Sigmoid colon (tissue), 7 donors: ENCODE results near the gene LRFN4. TPM values are rescaled to one million over a fixed set of nuclear protein-coding genes. Genes with fewer than 3 reads are reported as not detected.

Source experiments
- DNase-seq: peaks from one replicate; pipeline ENCODE4 v3.0.0-alpha.2; 2019
- H3K27ac ChIP-seq, 4 donors: fragments of 200-600 bp; sonication (generic); one replicate each; pipeline ENCODE4 v1.5.1; 2016 to 2019; ENCODE audit warnings: mild to moderate bottlenecking in 1 of 4
- H3K27me3 ChIP-seq, 3 donors: fragments of 200-600 bp; sonication (generic); one replicate each; pipeline ENCODE4 v1.5.1; 2019; ENCODE audit warnings: mild to moderate bottlenecking in 1 of 3
- H3K36me3 ChIP-seq, 4 donors: fragments of 200-600 bp; sonication (generic); one replicate each; pipeline ENCODE4 v1.5.1; 2016 to 2019
- H3K4me1 ChIP-seq, 4 donors: fragments of 200-600 bp; sonication (generic); one replicate each; pipeline ENCODE4 v1.5.1; 2017 to 2019
- H3K4me3 ChIP-seq, 4 donors: fragments of 200-600 bp; sonication (generic); one replicate each; pipeline ENCODE4 v1.5.1; 2017 to 2019; ENCODE audit warnings: mild to moderate bottlenecking in 2 of 4, moderate library complexity in 1 of 4
- H3K9me3 ChIP-seq, 4 donors: fragments of 200-600 bp in 3 of 4; sonication (generic) in 3 of 4; one replicate each; pipeline versions ENCODE4 v1.5.1 to v1.6.1; 2013 to 2019
- EP300 ChIP-seq, 4 donors: sonication (generic); formaldehyde crosslinking; IDR thresholded peaks; one replicate each; pipeline ENCODE4 v1.6.1; 2017; ENCODE audit warnings: antibody characterized with exemption in 4 of 4
- POLR2A ChIP-seq, 2 donors: fragments of 450-650 bp; IDR thresholded peaks; one replicate each; pipeline ENCODE4 v1.6.1; 2016; ENCODE audit warnings: antibody characterized with exemption in 2 of 2, mild to moderate bottlenecking in 2 of 2, moderate library complexity in 2 of 2
- POLR2AphosphoS5 ChIP-seq, 4 donors: sonication (generic); formaldehyde crosslinking; IDR thresholded peaks; one replicate each; pipeline ENCODE4 v1.6.1; 2017; ENCODE audit warnings: antibody characterized with exemption in 4 of 4
- WGBS, 2 donors: extraction: QIAGEN DNeasy Blood & Tissue Kit; methylation state at CpG; one replicate each; pipeline ENCODE4 v1.1.7; 2013; 5-methylcytosine and 5-hydroxymethylcytosine counted together
- intact Hi-C: fragments of 100-400 bp; cut with DNase I; formaldehyde crosslinking; loops from one replicate; pipeline ENCODE4 v1.15.1; 2023
- polyA plus RNA-seq, 3 donors: library from polyadenylated mRNA; stranded (reverse); fragments of 200-250 nt; gene quantifications; one replicate each; pipeline ENCODE4 v1.2.3, GENCODE V29; 2013
- total RNA-seq, 4 donors: library from RNA; depleted of rRNA; stranded (reverse); fragments of >200 nt; gene quantifications; one replicate each; pipeline ENCODE4 v1.1.0, GENCODE V29; 2016
- TF ChIP-seq, protein P1 (sequence below), 4 experiments: fragments of 450-650 bp in 3 of 4; fragments of 200-600 bp in 1 of 4; IDR thresholded peaks; one replicate each; pipeline ENCODE4 v1.5.1; 2016 to 2019; ENCODE audit warnings: antibody characterized with exemption in 4 of 4, mild to moderate bottlenecking in 3 of 4, moderate library complexity in 2 of 4
- donor health status: healthy with polysubstance abuse.
- donor health status: Bipolar disorder and iron deficiency.
- donor health status: healthy.

The LRFN4 gene
- total and polyA plus RNA-seq, 7 donors = 4.2 to 32.2 (median 4.6) TPM

- Histone ChIP-seq H3K27ac (no peak overlapping the region), H3K27me3 (no peaks in the 10 kb centered on the region), H3K4me1 (peaks cover 0 to 5% (median 0%) of the 10 kb centered on the region in 4 donors), H3K4me3 (no peak overlapping the region), H3K9me3 (no peaks in the 10 kb centered on the region), H3K36me3 (no peaks in the 10 kb centered on the region)
- TF ChIP-seq, protein P1, sequence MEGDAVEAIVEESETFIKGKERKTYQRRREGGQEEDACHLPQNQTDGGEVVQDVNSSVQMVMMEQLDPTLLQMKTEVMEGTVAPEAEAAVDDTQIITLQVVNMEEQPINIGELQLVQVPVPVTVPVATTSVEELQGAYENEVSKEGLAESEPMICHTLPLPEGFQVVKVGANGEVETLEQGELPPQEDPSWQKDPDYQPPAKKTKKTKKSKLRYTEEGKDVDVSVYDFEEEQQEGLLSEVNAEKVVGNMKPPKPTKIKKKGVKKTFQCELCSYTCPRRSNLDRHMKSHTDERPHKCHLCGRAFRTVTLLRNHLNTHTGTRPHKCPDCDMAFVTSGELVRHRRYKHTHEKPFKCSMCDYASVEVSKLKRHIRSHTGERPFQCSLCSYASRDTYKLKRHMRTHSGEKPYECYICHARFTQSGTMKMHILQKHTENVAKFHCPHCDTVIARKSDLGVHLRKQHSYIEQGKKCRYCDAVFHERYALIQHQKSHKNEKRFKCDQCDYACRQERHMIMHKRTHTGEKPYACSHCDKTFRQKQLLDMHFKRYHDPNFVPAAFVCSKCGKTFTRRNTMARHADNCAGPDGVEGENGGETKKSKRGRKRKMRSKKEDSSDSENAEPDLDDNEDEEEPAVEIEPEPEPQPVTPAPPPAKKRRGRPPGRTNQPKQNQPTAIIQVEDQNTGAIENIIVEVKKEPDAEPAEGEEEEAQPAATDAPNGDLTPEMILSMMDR (IDR thresholded peaks at IDR 0.05) = no peak
- TF ChIP-seq EP300 (IDR thresholded peaks at IDR 0.05) = no peak
- no peak for TF ChIP-seq POLR2A (IDR thresholded peaks at IDR 0.05)
- no peak for TF ChIP-seq POLR2AphosphoS5 (IDR thresholded peaks at IDR 0.05)
- 95 to 96% methylated on average over 8 of the region's 8 CpGs for WGBS, 2 donors
- no peak for DNase-seq
- intact Hi-C loops = no loop called here
These were observed 52.3 kb downstream of the LRFN4 start for GRCh38 chr11:66909181-66909580.

- DNase-seq = no peak
- Histone ChIP-seq H3K27me3 (no peaks in the 10 kb centered on the region), H3K4me1 (peaks cover 0 to 5% (median 0%) of the 10 kb centered on the region in 4 donors), H3K36me3 (no peaks in the 10 kb centered on the region), H3K9me3 (no peaks in the 10 kb centered on the region), H3K4me3 (no peak overlapping the region), H3K27ac (no peak overlapping the region)
- TF ChIP-seq POLR2A (IDR thresholded peaks at IDR 0.05) (no peak), POLR2AphosphoS5 (IDR thresholded peaks at IDR 0.05) (no peak), EP300 (IDR thresholded peaks at IDR 0.05) (no peak)
- TF ChIP-seq, protein P1 (IDR thresholded peaks at IDR 0.05) = no peak
- intact Hi-C loops = no loop called here
- WGBS, 2 donors = 93% methylated on average over 10 of the region's 10 CpGs
These were observed 53.2 kb downstream of the LRFN4 start for GRCh38 chr11:66910016-66910415.

Other genes with a start within 250 kb of the LRFN4 start
- 10 to 100 TPM; 23.7 to 51.8 (median 42.9) TPM for gene RBM14, start 240.4 kb upstream of the LRFN4 start, total RNA-seq
- gene RBM14, start 240.4 kb upstream of the LRFN4 start, polyA plus RNA-seq = 10 to 100 TPM; 10.8 to 54.0 (median 15.7) TPM
- 100 to 1,000 TPM in 1 of 4 donors, 10 to 100 TPM in 3; 76.5 to 101 (median 86.2) TPM for gene RBM4, start 218.4 kb upstream of the LRFN4 start, total RNA-seq
- gene RBM4, start 218.4 kb upstream of the LRFN4 start, polyA plus RNA-seq = 100 to 1,000 TPM in 1 of 3 donors, 10 to 100 TPM in 2; 75.4 to 103 (median 98.8) TPM
- gene RBM4B, start 179.2 kb upstream of the LRFN4 start, total RNA-seq = 10 to 100 TPM; 14.0 to 30.7 (median 16.6) TPM
- gene RBM4B, start 179.2 kb upstream of the LRFN4 start, polyA plus RNA-seq = 10 to 100 TPM in 2 of 3 donors, 1 to 10 TPM in 1; 6.6 to 12.8 (median 10.4) TPM
- gene SPTBN2, start 127.8 kb upstream of the LRFN4 start, total RNA-seq = 1 to 10 TPM in 3 of 4 donors, under 1 TPM in 1; 0.33 to 4.9 (median 2.7) TPM
- gene SPTBN2, start 127.8 kb upstream of the LRFN4 start, polyA plus RNA-seq = 1 to 10 TPM; 1.4 to 5.7 (median 4.2) TPM
- gene RCE1, start 13.6 kb upstream of the LRFN4 start, total RNA-seq = 10 to 100 TPM in 1 of 4 donors, 1 to 10 TPM in 3; 6.1 to 23.0 (median 9.1) TPM
- gene RCE1, start 13.6 kb upstream of the LRFN4 start, polyA plus RNA-seq = 10 to 100 TPM in 1 of 3 donors, 1 to 10 TPM in 2; 7.8 to 21.8 (median 8.3) TPM
- gene PC, start 101.3 kb downstream of the LRFN4 start, total RNA-seq = 10 to 100 TPM in 1 of 4 donors, 1 to 10 TPM in 3; 2.0 to 11.8 (median 5.1) TPM
- 10 to 100 TPM; 27.0 to 40.2 (median 34.2) TPM for gene PC, start 101.3 kb downstream of the LRFN4 start, polyA plus RNA-seq
- not detected for gene C11orf86, start 118.2 kb downstream of the LRFN4 start, total RNA-seq
- gene C11orf86, start 118.2 kb downstream of the LRFN4 start, polyA plus RNA-seq = 100 to 1,000 TPM in 2 of 3 donors, 10 to 100 TPM in 1; 61.0 to 297 (median 132) TPM
- gene SYT12, start 166.1 kb downstream of the LRFN4 start, total RNA-seq = not detected
- gene SYT12, start 166.1 kb downstream of the LRFN4 start, polyA plus RNA-seq = 1 to 10 TPM in 1 of 3 donors, under 1 TPM in 2; under 0.01 to 1.1 (median 0.92) TPM
- gene RHOD, start 199.8 kb downstream of the LRFN4 start, total RNA-seq = 10 to 100 TPM; 14.1 to 24.2 (median 16.2) TPM
- 10 to 100 TPM; 11.2 to 16.2 (median 11.4) TPM for gene RHOD, start 199.8 kb downstream of the LRFN4 start, polyA plus RNA-seq